ENCODE measurements around the gene MYO3A. TPM values are rescaled to one million over a fixed set of nuclear protein-coding genes. Genes with fewer than 3 reads are reported as not detected.

MYO3A gene
- total RNA-seq, 1 experiment from 2014 or later: not detected

DNA sequence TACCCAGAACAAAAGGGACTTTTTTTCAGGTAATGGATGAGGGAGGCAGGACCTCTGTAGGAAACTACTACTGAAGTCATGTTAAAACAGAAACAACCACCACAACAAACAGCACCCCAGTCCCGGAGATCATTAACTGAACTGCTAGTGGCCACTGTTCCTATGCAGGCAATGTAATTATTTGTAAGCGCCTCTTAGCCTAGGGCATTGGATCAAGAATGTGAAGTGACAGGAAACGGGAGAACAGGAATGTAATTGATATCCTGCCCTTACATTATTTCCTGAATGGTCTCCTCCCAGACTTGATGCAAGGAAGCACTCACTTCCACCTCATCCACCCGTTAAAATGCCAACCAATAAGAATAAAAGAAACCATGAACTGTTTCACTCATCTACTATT, 265.8 kb downstream of the MYO3A start:
- DNase-seq (ENCODE audit: low spot score): no peak
- in situ Hi-C loops (cut with HindIII; ENCODE audit: low sequenced_read_pairs): no loop called here

DNA sequence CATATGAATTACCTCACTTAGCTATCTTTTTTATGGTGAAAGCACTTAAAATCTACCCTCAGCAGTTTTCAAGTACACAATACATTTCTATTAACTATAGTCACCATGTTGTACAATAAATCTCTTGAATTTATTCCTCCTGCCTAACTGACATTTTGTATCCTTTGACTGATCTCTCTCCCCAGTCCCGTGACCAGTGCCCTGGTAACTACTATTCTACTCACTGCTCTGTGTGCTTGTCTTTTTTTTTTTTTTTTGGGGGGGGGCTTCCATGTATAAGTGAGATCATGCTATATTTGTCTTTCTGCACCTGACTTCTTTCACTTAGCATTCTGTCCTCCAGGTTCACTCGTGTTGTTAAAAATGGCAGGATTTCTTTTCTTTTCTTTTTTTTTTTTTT, 271.2 kb downstream of the MYO3A start:
- in situ Hi-C loops (cut with HindIII; ENCODE audit: low sequenced_read_pairs): no loop called here
- no peak for DNase-seq (ENCODE audit: low spot score)

DNA sequence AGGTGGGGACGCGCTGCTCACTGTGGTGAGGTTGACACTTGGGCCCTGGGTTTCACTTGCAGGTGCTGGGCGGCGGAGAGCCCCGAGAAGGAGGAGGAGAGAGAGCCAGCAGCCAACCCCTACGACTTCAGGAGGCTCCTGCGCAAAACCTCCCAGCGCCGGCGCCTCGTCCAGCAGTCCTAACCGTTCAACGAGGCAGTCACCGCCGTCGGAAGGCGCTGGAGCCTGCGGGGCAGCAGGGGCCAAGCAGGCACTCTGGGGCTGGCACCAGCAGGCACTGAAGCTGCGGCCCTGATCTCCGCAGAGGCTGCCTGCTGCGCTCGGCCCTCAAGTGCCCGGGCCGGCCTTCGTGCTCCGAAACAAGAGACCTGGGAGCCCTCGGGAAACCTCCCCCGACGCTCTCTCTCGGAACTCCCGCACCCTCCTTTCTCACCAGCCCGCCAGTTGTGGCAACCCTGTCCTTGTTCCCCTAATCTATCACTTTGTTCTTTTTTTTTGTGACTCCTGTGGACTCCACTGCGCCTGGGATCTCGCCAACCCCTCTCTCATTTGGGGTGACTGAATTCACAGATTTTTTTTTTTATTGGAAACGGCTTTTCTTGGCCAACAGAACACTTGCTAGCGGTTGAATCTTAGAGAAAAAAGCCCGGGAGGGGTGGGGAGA, 277.9 kb downstream of the MYO3A start:
- in situ Hi-C loops (cut with HindIII; ENCODE audit: low sequenced_read_pairs): no loop called here
- DNase-seq (ENCODE audit: low spot score): no peak

GRCh38 chr10:26212511-26212910, 278.5 kb downstream of the MYO3A start:
- DNase-seq (ENCODE audit: low spot score): no peak
- in situ Hi-C loops (cut with HindIII; ENCODE audit: low sequenced_read_pairs): no loop called here

DNA sequence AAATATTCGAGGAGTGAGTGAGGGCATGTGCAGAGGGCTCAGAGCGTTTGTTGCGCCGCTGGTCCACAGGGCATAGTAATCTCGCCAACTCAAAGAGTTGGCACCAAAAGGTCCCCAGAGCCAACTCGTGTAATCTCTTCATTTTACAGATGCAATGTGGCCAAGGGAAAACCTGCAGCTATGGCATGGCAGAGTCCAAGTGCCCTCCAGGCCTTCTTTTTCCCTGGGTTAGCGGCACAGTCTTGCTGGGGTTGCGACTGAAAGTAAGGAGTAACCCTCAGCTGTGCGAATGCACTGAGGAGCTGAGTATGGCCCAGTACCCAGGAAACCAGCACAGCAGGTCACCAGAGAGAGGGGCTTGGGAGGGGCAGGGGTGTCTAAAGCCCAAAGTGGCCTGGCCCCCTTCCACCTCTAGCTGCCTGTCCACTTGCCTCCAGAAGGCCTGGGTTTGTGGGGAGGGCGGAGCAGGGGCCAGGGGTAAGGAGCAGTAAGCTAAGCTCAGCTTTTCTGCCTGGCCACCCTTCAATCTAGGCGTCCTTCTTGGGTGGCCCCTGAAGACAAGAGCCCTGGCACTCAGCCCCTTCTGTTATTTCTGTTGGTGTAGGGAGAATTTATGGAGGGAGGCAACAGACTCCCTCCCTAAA, 279.2 kb downstream of the MYO3A start:
- in situ Hi-C loops (cut with HindIII; ENCODE audit: low sequenced_read_pairs): no loop called here
- no peak for DNase-seq (ENCODE audit: low spot score)

GRCh38 chr10:26214004-26214403, 280.0 kb downstream of the MYO3A start:
- no peak for DNase-seq (ENCODE audit: low spot score)
- in situ Hi-C loops (cut with HindIII; ENCODE audit: low sequenced_read_pairs): no loop called here

DNA sequence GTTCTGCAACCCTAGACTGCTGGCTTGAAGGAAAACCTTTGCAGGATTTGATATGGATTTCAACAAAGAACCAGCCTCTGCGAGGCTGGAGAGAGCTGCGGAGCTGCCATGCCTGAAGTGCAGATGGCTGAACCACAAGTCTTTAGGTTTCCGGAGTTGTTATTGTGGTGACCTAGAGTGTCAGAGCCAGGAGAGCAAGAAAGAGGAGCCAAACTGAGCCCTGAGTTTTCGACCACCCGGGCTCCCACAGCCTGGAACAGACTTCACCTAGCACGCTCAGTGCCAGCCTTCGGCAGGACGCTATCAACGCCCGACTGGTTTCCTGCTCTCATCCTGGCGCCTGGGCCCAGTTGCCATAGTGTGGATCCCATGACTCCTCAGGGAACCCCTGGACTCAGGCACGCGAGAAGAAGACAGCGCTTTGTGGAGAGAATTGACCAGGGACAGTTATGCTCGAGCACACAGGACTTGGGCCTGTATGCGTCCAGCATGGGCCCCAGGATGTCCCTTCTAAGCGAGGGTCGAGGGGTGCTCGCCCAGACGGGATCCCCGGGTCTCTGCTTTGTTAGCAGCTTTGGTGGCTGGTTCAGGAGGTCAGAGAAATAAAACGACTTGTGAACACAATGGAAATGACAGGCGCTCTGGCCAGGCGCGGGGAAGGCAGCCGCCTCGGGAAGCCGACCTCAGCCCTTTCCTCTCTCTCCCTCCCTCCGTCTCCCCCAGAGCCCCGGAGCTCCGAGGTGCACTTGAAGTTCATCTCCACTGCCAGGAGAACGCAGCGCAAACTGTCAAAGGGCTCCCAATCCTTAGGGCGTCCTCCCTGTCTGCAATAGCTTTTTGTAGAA, 280.7 kb downstream of the MYO3A start:
- no peak for DNase-seq (ENCODE audit: low spot score)
- in situ Hi-C loops (cut with HindIII; ENCODE audit: low sequenced_read_pairs): no loop called here

DNA sequence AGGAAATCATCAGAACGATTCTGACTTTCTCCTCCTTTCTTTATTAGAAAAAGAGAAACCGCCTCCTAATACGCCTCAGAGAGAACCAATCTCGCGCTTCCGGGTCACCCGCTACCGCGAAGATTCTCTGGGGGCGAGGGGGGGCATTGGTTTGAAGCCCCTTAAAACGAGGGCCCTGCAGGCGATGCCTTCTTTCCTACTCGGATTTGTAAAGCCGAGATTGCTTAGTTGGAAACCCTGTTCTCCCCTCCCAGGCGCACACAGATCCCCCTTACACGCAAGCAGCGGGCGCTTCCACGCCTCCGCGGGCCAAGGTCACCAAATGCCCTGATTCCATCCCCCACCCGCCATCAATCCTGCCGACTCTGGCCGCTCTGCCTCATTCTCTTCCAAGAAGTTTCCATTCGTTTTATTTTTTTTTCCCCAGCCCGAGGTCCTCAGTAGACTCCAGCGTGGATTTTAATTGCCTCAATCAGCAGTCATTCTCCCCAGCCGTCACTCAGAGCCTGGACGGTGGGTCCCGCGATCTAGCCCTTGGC, 281.4 kb downstream of the MYO3A start:
- in situ Hi-C loops (cut with HindIII; ENCODE audit: low sequenced_read_pairs): no loop called here

GRCh38 chr10:26215935-26216584, 282.0 kb downstream of the MYO3A start:
- no peak for DNase-seq (ENCODE audit: low spot score)
- in situ Hi-C loops (cut with HindIII; ENCODE audit: low sequenced_read_pairs): no loop called here

More for the DNA sequence above, 281.4 kb downstream of the MYO3A start:
- no peak for DNase-seq (ENCODE audit: low spot score)

- in situ Hi-C loops (cut with HindIII; ENCODE audit: low sequenced_read_pairs): no loop called here
Measured at GRCh38 chr10:26216585-26217395, 282.8 kb downstream of the MYO3A start, which contains the start of gene GAD2. TSS of gene GAD2 (plus strand) at chr10:26216774. CDS start at chr10:26216810, 36 bp downstream.

DNA sequence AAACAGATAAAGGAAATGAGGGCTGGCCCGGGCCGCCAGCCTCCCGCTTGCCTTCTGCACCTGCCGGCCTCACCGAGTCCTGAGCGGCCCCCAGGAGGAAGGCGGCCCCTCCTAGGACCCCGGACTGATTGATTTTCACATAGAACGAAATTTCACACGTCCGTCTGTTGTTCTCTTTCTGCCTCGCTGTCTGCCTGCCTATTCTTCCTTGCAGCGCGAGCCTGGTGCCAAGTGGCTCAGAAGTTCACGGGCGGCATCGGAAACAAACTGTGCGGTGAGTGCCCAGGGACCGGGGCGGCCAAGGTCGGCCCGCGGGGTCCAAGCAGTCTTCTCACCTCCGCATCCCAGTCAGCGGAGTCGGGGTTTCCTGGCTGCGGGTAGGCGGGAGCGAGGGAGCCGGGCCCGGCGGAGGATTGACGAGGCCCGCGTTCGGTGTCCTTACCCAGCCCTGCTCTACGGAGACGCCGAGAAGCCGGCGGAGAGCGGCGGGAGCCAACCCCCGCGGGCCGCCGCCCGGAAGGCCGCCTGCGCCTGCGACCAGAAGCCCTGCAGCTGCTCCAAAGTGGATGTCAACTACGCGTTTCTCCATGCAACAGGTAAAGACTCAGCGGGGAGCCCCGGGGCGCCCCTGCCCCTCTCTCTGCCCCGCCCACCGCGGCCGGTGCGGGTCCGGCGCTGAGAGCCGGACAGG, 283.5 kb downstream of the MYO3A start:
- no peak for DNase-seq (ENCODE audit: low spot score)
- in situ Hi-C loops (cut with HindIII; ENCODE audit: low sequenced_read_pairs): no loop called here

More at GRCh38 chr10:26216585-26217395, 282.8 kb downstream of the MYO3A start, which contains the start of gene GAD2:
- DNase-seq (ENCODE audit: low spot score): no peak

- in situ Hi-C loops (cut with HindIII; ENCODE audit: low sequenced_read_pairs): no loop called here
- no peak for DNase-seq (ENCODE audit: low spot score)
Measured at GRCh38 chr10:26219676-26220075, 285.6 kb downstream of the MYO3A start.

DNA sequence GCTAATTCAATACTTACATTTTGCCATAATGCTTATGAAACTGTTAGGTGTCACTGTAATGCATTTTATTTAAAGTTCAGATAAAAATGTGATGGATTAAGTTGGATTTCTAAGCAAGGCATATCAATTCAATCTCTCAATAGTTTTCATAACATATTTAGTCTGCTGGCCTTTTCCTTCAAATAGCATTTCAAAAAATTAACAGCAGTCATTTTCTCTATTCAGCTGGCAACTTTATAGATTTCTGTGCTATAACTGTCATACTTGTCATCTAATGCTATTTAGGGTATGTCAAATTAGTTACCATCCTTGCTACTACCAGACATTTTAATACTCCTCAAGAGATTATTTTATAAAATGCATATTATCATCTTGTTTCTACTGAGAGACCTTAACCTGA, 286.9 kb downstream of the MYO3A start:
- in situ Hi-C loops (cut with HindIII; ENCODE audit: low sequenced_read_pairs): no loop called here
- no peak for DNase-seq (ENCODE audit: low spot score)

GRCh38 chr10:26221541-26221940, 287.5 kb downstream of the MYO3A start:
- no peak for DNase-seq (ENCODE audit: low spot score)
- in situ Hi-C loops (cut with HindIII; ENCODE audit: low sequenced_read_pairs): no loop called here

DNA sequence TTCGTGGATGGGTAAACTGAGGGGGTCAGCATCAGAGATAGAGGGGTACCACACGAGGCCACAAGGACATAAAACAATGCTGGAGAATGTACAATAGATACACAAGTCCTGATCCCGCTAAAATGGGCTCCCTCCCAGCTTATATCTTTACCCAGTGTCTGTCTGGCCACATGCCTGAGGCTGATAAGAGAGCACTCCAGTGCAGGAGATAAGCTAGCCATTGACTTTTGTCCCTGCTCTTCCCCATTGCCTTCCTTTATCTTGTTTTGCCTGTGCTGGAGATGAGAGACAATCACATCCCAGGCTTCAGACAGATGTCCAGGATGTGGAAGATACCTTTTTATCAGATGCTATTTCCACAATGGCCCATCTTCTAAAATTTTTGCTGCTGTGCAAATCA, 288.5 kb downstream of the MYO3A start:
- in situ Hi-C loops (cut with HindIII; ENCODE audit: low sequenced_read_pairs): no loop called here
- DNase-seq (ENCODE audit: low spot score): no peak

GRCh38 chr10:26225322-26225721, 291.3 kb downstream of the MYO3A start:
- DNase-seq (ENCODE audit: low spot score): no peak
- in situ Hi-C loops (cut with HindIII; ENCODE audit: low sequenced_read_pairs): no loop called here

DNA sequence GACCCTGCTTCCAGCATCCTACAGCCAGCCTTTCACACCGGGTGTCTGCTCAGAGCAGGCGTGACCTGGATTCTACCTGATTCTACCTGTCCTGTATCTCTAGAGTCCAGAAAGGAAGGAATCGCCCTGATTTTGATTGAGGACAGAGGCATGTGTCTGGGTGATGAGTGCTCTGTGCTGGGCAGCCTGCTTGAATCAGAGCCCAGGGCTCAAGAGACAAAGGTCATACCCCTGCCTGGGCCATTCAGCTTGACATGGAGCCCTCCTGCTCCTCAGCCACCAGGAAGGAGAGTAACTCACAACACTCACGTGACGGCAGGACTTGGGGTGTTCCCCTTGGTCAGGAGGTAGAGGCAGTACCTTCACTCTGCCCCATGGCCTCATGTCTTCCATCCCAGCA, 293.8 kb downstream of the MYO3A start:
- in situ Hi-C loops (cut with HindIII; ENCODE audit: low sequenced_read_pairs): no loop called here
- DNase-seq (ENCODE audit: low spot score): no peak

DNA sequence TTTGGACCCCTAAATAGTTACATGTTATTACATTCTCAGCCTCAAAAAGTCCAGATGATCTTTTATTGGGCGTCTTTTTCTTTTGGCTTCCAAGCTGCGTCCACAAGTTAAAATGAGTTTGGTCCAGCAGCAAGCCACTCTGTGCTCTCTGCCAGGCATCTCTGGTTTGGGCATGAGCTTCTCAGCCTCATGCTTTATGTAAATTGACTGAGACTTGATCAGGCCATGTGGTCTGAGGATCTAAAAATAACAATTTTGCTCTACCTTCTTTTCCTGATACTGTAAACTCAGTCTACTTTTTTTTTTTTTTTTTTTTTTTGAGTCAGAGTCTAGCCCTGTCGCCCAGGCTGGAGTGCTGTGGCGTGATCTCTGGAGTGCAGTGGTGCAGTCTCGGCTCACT, 298.1 kb downstream of the MYO3A start:
- no peak for DNase-seq (ENCODE audit: low spot score)
- in situ Hi-C loops (cut with HindIII; ENCODE audit: low sequenced_read_pairs): no loop called here
